Gastrocnemius medialis (tissue), 4 donors: Measurements from ENCODE around the gene HDAC4. TPM values are rescaled to one million over a fixed set of nuclear protein-coding genes. Genes with fewer than 3 reads are reported as not detected.
A peak's percentile ranks its signal among the peaks of the same experiment; 100 is the strongest.

Source experiments
- ATAC-seq, 2 donors: fragments of 150-250 bp; one replicate each; pipeline ENCODE4 v1.9.1; 2016
- DNase-seq, 2 donors: peaks; one replicate each; pipeline ENCODE4 v3.0.0-alpha.2; 2019
- H3K27ac ChIP-seq, 4 donors: fragments of 200-600 bp; sonication (generic); 1 replicate in 1 of 4; 2 replicates in 3 of 4; pipeline ENCODE4 v1.5.1; 2016 to 2018; ENCODE audit warnings: mild to moderate bottlenecking in 2 of 4, moderate library complexity in 1 of 4
- H3K27me3 ChIP-seq, 3 donors: fragments of 200-600 bp; sonication (generic) in 2 of 3; 1 replicate in 1 of 3; 2 replicates in 2 of 3; pipeline versions ENCODE4 v1.5.1 to v1.6.0; 2016 to 2019; ENCODE audit warnings: mild to moderate bottlenecking in 1 of 3, moderate library complexity in 1 of 3
- H3K36me3 ChIP-seq, 2 donors: fragments of 200-600 bp; sonication (generic) in 1 of 2; one replicate each; pipeline ENCODE4 v1.5.1; 2017 to 2018
- H3K4me1 ChIP-seq, 2 donors: fragments of 200-600 bp; sonication (generic) in 1 of 2; one replicate each; pipeline ENCODE4 v1.5.1; 2016 to 2017; ENCODE audit warnings: mild to moderate bottlenecking in 2 of 2
- H3K4me3 ChIP-seq, 4 donors: fragments of 200-600 bp; sonication (generic) in 3 of 4; 1 replicate in 1 of 4; 2 replicates in 3 of 4; pipeline ENCODE4 v1.5.1; 2016 to 2019; ENCODE audit warnings: mild to moderate bottlenecking in 2 of 4
- H3K9me3 ChIP-seq, 3 donors: fragments of 200-600 bp; sonication (generic) in 2 of 3; 1 replicate in 1 of 3; 2 replicates in 2 of 3; pipeline ENCODE4 v1.5.1; 2016 to 2019
- CTCF ChIP-seq, 5 experiments: fragments of 450-650 bp in 3 of 5; fragments of 200-600 bp in 2 of 5; sonication (generic) in 2 of 5; IDR thresholded peaks in 4 of 5; conservative IDR thresholded peaks in 1 of 5; 1 replicate in 4 of 5; 2 replicates in 1 of 5; pipeline ENCODE4 v1.5.1; 2016 to 2019; ENCODE audit warnings: antibody characterized with exemption in 5 of 5, mild to moderate bottlenecking in 3 of 5, moderate library complexity in 3 of 5
- POLR2A ChIP-seq, 2 donors: fragments of 450-650 bp; IDR thresholded peaks; one replicate each; pipeline ENCODE4 v1.6.1; 2017; ENCODE audit warnings: antibody characterized with exemption in 2 of 2, mild to moderate bottlenecking in 2 of 2, moderate library complexity in 2 of 2
- in situ Hi-C, 4 donors: fragments of 200-750 bp; cut with MboI; loops; one replicate each; pipeline versions ENCODE4 v1.15.0 to v1.8.0; 2017; ENCODE audit warnings: low sequenced_read_pairs in 4 of 4
- intact Hi-C: fragments of 100-400 bp; cut with DNase I; formaldehyde crosslinking; loops from one replicate; pipeline ENCODE4 v1.15.1; 2023; ENCODE audit warnings: low total_unique reads
- total RNA-seq, 4 donors: library from RNA; depleted of rRNA; stranded (reverse); fragments of >200 nt; gene quantifications; one replicate each; pipeline versions ENCODE4 v1.1.0 to v1.2.3, GENCODE V29; 2016

HDAC4 gene
- total RNA-seq, 4 donors from 2014 or later, result 23.6 to 257 (median 119) TPM

- no peak for ATAC-seq
- Histone ChIP-seq H3K36me3 (no peaks in the 10 kb centered on the region), H3K9me3 (no peaks in the 10 kb centered on the region), H3K27ac (no peak overlapping the region), H3K27me3 (peaks cover 26 to 63% (median 50%) of the 10 kb centered on the region in 3 donors), H3K4me3 (no peak overlapping the region), H3K4me1 (no peaks in the 10 kb centered on the region)
- DNase-seq, result no peak
- TF ChIP-seq CTCF (IDR thresholded peaks at IDR 0.05 in 4 of 5, conservative IDR thresholded peaks at IDR 0.05 in 1 of 5), result no peak
- no peak for TF ChIP-seq POLR2A (IDR thresholded peaks at IDR 0.05)
- in situ Hi-C loops, result no loop called here
- intact Hi-C loops, result no loop called here
Observed at GRCh38 chr2:239006622-239007285, 394.1 kb downstream of the HDAC4 start.

GRCh38 chr2:239005586-239005985 lies 395.2 kb downstream of the HDAC4 start:
- H3K36me3 ChIP-seq, result no peaks in the 10 kb centered on the region
- in situ Hi-C loops, result no loop called here
- no peak overlapping the region for H3K4me3 ChIP-seq
- no peak overlapping the region for H3K27ac ChIP-seq
- TF ChIP-seq POLR2A (IDR thresholded peaks at IDR 0.05), result no peak
- no peak for TF ChIP-seq CTCF (IDR thresholded peaks at IDR 0.05 in 4 of 5, conservative IDR thresholded peaks at IDR 0.05 in 1 of 5)
- peaks cover 14 to 55% (median 46%) of the 10 kb centered on the region in 3 donors for H3K27me3 ChIP-seq
- no peaks in the 10 kb centered on the region for H3K4me1 ChIP-seq
- intact Hi-C loops, result no loop called here
- no peaks in the 10 kb centered on the region for H3K9me3 ChIP-seq
- no peak for DNase-seq
- no peak for ATAC-seq

GRCh38 chr2:239004274-239005015 lies 396.4 kb downstream of the HDAC4 start:
- DNase-seq (no peak), ATAC-seq (no peak)
- H3K27me3 ChIP-seq, result peaks cover 12 to 50% (median 34%) of the 10 kb centered on the region in 3 donors
- H3K36me3 ChIP-seq, result no peaks in the 10 kb centered on the region
- in situ Hi-C loops, result no loop called here
- H3K4me3 ChIP-seq, result no peak overlapping the region
- no peaks in the 10 kb centered on the region for H3K4me1 ChIP-seq
- no peaks in the 10 kb centered on the region for H3K9me3 ChIP-seq
- TF ChIP-seq POLR2A (IDR thresholded peaks at IDR 0.05), result no peak
- intact Hi-C loops, result no loop called here
- no peak overlapping the region for H3K27ac ChIP-seq

- no peak for TF ChIP-seq POLR2A (IDR thresholded peaks at IDR 0.05)
- TF ChIP-seq CTCF (IDR thresholded peaks at IDR 0.05 in 4 of 5, conservative IDR thresholded peaks at IDR 0.05 in 1 of 5), result no peak
- Histone ChIP-seq H3K27me3 (peaks cover 12 to 51% (median 34%) of the 10 kb centered on the region in 3 donors), H3K4me1 (no peaks in the 10 kb centered on the region), H3K27ac (no peak overlapping the region), H3K36me3 (no peaks in the 10 kb centered on the region), H3K4me3 (peak overlapping the region in 1 of 4 donors; percentile 28), H3K9me3 (no peaks in the 10 kb centered on the region)
- ATAC-seq (no peak), DNase-seq (no peak)
- intact Hi-C loops, result no loop called here
- in situ Hi-C loops, result no loop called here
Observed at GRCh38 chr2:239003624-239004273, 397.1 kb downstream of the HDAC4 start.
